GOT3 (cell line): Measurements from ENCODE around the gene KATNIP.
"Not testable (repeated sequence)": the region's sequence is repeated elsewhere in the genome, so short reads cannot be mapped to it uniquely, and the experiment has no call there.

Experiments
- DNase-seq: peaks from one replicate; lab custom pipeline; 2025; ENCODE audit warnings: mixed read lengths; lab: John Stamatoyannopoulos, UW

Gene KATNIP

DNA sequence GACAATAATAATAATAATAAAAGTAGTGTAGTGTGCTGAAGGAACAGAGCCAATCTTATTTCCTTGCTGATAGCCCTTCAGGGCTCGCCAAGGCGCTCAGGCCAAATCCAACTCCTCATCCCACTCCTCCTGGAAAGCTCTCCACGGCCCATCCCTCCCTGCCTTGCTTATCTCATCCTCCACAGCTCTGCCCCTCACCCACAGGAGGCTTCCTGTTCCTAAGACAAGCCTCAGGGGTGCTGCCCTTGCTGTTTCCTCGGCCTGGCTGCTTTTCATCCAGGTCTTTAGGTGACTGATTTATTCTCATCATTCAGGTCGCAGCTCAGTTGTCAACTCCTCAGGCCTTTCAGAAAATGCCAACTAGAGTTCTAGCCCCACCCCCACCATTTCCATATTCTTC is 11.4 kb upstream of the KATNIP start:
- DNase-seq = no peak

DNA sequence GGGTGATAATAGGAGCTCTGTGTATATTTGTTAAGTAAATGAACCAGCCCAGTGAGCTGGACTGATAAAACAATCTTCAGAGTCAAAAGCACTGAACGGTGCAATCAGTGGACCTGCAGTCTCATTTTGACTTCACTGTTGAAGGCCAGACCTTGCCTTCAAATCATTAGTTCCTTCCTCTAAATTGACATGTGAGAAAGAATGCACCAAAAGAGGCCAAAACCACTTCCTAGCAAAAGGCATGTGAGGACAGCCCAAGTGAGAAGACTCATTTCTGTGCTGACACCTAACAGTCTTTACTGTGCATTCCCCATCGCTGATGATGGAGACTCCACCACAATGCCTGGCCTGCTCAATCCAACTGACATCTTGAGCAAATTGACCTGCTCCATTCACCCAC is 10.8 kb upstream of the KATNIP start:
- DNase-seq = no peak

DNA sequence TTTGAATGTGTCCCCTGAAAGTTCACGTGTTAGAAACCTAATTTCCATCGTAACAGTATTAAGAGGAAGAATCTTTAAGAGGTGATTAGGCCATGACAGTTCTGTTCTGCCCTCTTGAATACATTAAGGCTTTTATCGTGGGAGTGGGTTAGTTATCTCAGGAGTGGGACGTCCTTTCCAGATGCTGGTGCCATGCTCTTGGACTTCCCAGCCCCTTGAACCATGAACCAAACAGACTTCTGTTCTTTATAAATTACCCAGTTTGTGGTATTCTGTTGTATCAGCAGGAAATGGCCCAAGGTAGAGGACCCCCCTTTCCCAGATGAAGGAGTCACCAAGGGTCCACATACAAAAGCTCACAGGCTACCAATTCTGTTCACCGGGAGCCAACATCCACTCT is 10.3 kb upstream of the KATNIP start:
- DNase-seq = no peak

DNA sequence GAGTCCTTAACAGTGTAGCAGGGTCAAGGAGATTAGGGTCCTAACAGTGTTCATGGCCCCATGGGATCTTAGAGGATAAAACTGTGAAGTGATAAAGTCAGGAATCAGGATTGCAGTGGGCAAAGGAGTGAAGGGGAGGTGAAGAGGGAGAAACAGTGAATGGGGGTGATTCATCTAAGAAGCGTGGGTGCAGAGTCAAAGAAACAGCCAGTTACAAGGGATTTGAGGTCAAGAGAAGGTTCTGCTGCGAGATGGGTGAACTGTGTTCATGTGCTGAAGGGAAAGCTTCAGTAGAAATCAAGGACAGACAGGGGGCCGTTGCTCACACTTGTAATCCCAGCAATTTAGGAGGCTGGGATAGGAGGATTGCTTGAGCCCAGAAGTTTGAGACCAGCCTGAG is 6.1 kb upstream of the KATNIP start:
- no peak for DNase-seq

DNA sequence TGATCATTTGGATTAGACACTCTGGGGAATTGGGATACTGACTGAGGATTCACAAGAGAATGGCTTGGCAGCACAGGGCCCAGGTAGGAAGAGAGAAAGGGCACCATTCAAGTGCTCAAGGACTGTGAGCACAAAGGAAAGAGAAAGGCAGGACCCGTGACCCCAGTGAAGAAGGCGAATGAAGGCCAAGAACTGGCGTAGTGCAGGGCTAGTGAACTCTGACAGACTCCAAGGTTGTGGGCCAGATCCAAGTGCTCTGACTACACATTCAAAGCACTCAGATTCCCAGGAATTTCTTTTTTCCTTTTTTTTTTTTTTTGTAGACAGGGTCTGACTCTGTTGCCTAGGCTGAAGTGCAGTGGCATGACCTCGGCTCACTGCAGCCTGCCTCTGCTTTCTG is 5.3 kb upstream of the KATNIP start:
- DNase-seq = no peak

DNA sequence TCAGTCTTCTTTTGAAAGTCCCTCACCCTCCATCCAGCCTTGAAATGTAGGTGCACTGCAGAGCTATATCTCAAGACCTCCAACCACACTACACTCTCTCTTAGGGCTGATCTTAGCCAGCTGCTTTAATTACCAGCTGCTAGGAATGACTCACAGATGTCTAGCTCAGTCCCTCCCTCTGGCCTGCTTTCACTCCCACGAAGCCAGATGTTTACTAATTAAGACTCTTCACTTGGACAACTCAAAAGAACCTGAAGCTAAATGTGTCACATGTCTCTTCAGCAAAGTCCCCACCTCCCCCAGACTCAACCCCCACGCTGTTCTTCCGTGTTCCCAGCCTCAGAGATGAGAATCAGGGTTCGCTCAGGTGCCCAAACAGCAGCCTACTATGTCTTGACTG is 2.8 kb upstream of the KATNIP start:
- no peak for DNase-seq

DNA sequence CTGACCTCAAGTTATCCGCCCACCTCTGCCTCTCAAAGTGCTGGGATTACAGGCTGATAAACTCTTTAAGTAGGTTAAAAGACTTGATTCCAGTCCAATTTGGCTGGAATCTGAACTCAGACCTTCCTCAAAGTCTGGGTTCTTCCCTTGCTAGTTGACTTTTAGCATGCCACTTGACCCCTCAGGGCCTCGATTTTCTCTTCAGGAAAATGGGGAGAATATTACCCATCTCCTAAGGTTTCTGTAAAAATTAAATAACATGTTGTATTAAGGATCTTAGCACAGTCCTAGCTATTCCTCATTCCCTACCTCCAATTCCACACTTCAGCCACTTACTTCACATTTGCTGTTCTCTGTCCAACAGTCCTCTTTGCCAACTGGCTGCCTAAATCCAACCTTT is 2.1 kb upstream of the KATNIP start:
- DNase-seq = no peak

DNA sequence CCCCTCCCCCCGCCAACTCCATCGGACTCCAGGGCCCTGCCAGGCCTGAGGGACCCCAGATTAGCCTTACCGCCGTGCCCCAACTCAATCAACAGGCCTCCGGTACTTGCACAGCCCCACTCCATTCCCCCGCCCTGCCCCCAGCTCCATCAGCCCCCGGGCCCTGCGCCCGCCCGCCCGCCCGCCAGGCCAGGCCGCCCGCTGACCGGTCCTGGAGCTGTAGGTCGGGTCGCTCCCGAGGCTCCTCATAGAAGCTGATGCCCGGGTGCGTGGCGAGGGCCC is 539 bp upstream of the KATNIP start:
- DNase-seq = no peak

GRCh38 chr16:27550582-27550920 is 607 bp downstream of the KATNIP start:
- DNase-seq = no peak

DNA sequence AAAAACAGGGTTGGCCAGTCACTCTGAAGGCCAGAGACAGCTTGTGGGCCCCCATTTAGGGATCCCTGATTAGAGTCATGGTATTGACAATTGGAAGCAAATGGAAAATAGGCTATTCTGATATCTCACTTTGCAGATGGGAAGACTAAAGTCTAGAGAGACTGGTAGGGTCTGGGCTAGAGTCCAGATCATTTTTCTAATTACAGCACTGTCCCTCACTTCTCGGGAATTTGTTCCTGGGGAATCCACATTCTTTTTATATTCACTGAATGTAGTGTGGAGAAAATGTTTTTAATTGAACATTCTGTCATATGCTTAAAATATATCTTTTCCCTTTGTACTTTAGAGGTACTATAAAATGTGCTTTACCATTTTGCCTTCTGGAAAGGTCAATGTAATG is 1.1 kb downstream of the KATNIP start:
- no peak for DNase-seq

GRCh38 chr16:27556471-27556870 is 6.5 kb downstream of the KATNIP start:
- DNase-seq = no peak

GRCh38 chr16:27558434-27558833 is 8.5 kb downstream of the KATNIP start:
- DNase-seq = no peak

GRCh38 chr16:27558932-27559331 is 9.0 kb downstream of the KATNIP start:
- no peak for DNase-seq

GRCh38 chr16:27561216-27561615 is 11.3 kb downstream of the KATNIP start:
- DNase-seq = no peak

GRCh38 chr16:27564224-27564623 is 14.3 kb downstream of the KATNIP start:
- DNase-seq = no peak

- DNase-seq = no peak
Observed at GRCh38 chr16:27566417-27566816, 16.5 kb downstream of the KATNIP start.

- DNase-seq = no peak
Observed at GRCh38 chr16:27568077-27568476, 18.1 kb downstream of the KATNIP start.

- not testable (repeated sequence) for DNase-seq
Observed at GRCh38 chr16:27570986-27571385, 21.0 kb downstream of the KATNIP start.

- DNase-seq = no peak
Observed at GRCh38 chr16:27571433-27572326, 21.7 kb downstream of the KATNIP start.

- DNase-seq = no peak
Observed at GRCh38 chr16:27572711-27573110, 22.8 kb downstream of the KATNIP start.

DNA sequence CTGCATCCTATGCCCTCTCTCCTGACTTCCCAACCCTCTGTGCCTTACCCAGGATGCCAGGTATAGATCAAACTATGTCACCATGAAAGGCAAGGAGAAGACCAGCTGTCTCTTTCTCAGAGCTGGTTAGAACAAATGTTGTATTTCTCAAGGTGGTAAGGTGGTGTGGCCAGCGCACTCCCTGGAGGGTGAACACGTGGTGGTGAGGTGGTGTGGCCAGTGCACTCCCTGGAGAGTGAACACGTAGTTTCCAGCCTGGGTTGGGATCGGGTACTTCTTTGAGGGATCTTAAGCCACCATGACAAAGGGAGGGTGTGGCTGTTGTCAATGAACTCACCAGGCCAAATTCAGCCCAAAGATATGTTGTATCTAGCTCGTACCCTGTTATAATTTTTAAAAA is 26.8 kb downstream of the KATNIP start:
- no peak for DNase-seq

DNA sequence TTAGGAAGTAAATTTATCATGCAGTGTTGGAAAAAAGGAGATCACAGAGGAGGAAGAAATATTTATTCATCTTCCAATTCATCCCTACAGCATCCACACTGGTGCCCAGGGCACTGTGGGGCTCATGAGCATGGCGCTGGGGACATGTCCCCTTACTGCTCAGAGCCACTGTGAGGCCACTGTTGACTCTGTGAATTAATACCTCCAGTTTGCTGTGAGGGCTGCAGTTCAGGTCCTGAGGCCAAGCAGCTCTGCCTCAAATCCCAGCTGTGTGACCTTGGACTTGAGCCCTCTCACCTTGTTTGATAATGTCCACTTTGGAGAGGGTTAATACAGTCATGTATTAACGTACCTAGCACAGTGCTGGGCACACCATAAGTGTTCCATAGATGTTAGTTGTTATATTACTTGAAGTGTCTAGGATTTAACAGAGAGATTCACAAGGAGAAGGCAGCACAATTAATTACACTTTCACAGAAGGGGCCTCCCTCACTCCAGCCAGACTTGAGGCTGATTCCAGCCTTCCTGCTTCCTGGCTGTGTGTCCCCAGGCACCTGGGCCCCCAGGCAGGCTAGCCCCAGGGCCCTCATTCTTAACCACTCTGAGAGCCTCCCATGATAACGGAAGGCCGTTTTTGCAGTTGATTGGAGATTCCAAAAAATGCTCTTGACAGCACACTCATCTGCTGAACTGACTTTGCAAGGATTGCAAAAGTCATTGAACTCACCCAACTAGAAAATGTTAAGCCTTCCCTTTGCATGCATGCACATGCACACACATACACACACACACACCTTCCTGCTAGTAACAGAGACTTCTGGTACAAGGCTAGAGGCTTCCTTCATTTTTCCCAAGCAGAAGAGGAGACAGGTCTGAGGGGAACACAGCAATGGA is 29.4 kb downstream of the KATNIP start:
- no peak for DNase-seq

DNA sequence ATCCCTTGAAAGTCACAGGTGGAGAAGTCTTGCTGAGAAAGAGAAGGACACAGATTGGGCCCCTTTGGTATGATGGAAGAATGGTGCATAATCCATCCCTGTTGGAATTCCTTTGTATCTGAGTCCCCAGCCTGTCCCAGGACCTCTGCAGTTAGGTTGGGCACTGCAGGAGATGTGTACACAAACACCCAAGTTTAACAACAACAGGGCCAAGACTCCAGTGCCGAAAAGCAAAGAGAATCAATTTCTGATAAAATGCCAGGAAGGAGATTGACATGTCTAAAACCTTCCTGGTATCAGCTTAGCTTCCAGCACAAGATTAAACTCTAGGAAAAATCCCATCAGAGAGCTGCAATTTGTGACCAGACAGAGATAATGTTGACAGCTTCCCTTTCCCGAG is 32.9 kb downstream of the KATNIP start:
- DNase-seq = no peak
